RWPE1 (cell line): ENCODE data around the gene USP51.
"Not testable (repeated sequence)": the region's sequence is repeated elsewhere in the genome, so short reads cannot be mapped to it uniquely, and the experiment has no call there.

Experiments used
- CTCF ChIA-PET: fragments of 350-600 bp; sonication (Branson Sonifier 250); formaldehyde crosslinking; extraction: SDS; loops from one replicate; lab custom pipeline; 2021; lab: Yijun Ruan, JAX
- POLR2A ChIA-PET: fragments of 400-600 bp; formaldehyde crosslinking; extraction: SDS; loops from one replicate; lab custom pipeline; 2020; ENCODE audit warnings: antibody characterized with exemption; ENCODE audit not compliant: low non-redundant PET; lab: Yijun Ruan, JAX
- DNase-seq: peaks from one replicate; pipeline ENCODE4 v3.0.0; 2012; ENCODE audit warnings: low spot score
- H3K27ac ChIP-seq: fragments of 450-650 bp; 2 replicates; pipeline ENCODE4 v1.5.1; 2017
- CTCF ChIP-seq: fragments of 450-650 bp; conservative IDR thresholded peaks from 2 replicates; pipeline ENCODE4 v1.5.1; 2017; ENCODE audit warnings: low read depth, mild to moderate bottlenecking

Gene USP51

DNA sequence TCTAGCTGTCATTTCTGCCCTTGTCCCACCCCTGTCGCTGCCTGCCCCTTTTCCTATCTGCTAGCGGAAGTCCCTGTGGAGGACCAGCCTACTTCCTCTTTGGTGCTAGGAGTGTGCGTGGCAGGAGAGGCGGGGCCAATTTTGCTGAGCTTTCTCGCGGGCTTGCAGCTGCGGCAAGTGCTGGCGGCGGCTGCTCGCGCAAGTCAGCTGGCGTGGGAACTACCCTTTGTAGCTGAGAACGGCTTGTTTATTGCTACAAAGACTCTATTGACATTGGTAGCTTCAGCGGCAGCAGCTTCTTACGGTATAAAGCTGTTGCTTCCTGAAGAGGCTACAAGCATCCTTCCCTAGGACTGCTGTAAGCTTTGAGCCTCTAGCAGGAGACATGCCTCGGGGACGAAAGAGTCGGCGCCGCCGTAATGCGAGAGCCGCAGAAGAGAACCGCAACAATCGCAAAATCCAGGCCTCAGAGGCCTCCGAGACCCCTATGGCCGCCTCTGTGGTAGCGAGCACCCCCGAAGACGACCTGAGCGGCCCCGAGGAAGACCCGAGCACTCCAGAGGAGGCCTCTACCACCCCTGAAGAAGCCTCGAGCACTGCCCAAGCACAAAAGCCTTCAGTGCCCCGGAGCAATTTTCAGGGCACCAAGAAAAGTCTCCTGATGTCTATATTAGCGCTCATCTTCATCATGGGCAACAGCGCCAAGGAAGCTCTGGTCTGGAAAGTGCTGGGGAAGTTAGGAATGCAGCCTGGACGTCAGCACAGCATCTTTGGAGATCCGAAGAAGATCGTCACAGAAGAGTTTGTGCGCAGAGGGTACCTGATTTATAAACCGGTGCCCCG, 37.4 kb downstream of the USP51 start, which contains the start of gene MAGEH1:
Gene MAGEH1, plus strand, starts transcription at position 138 of the 843 bp plus-strand sequence. Its CDS starts 248 bp downstream, at position 386.
- TF ChIP-seq CTCF: no peak
- DNase-seq: peak; percentile 11
- ChIA-PET POLR2A (no interaction called here), CTCF (no interaction called here)
- peak within 1 kb of the TSS; percentile 48 for H3K27ac ChIP-seq

- no peak for TF ChIP-seq CTCF
- ChIA-PET CTCF (no interaction called here), POLR2A (no interaction called here)
- peak overlapping the region; percentile 48 for H3K27ac ChIP-seq
- no peak for DNase-seq
These were observed 38.0 kb downstream of the USP51 start for GRCh38 chrX:55451626-55451989.

DNA sequence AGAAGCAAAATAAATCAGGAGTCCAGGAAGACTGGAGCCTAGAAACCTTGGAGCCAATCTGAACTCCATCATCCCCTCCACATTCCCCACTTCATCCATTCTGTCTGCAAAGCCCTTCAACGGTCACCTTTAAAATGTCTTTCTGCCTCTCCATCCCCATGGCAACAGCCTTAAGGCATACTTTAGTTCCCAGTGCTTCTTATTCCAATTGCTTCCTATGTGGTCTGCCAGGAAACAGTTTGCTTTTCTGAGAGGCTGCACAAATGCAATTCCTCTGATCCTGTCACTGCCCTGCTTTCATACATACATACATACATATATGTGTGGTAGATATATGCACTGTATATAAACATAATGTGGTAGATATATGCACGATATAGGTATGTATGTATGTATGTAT, 38.5 kb downstream of the USP51 start:
- no peak for DNase-seq
- POLR2A ChIA-PET: no interaction called here
- no peak overlapping the region for H3K27ac ChIP-seq
- CTCF ChIA-PET: no interaction called here
- TF ChIP-seq CTCF: no peak

DNA sequence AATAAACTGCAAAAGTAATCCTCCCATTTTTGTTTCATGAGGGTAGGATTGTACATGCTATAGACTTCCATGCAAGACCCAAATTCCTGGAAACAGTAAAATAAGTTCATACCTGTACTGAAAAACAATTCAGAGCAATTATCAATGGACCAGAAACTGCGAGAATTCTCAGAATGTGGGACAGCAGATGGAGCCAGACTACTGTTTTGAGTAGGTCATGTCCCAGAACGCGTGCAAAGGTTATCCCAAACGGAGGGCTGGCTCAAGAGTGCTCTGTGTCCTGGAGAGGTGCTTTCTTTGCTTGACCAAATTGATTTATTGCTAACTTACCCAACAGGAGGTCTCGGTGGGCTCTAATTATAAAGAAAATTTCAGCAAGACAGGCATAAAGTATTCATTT, 39.4 kb downstream of the USP51 start:
- ChIA-PET POLR2A (no interaction called here), CTCF (no interaction called here)
- no peak overlapping the region for H3K27ac ChIP-seq
- DNase-seq: no peak
- no peak for TF ChIP-seq CTCF

DNA sequence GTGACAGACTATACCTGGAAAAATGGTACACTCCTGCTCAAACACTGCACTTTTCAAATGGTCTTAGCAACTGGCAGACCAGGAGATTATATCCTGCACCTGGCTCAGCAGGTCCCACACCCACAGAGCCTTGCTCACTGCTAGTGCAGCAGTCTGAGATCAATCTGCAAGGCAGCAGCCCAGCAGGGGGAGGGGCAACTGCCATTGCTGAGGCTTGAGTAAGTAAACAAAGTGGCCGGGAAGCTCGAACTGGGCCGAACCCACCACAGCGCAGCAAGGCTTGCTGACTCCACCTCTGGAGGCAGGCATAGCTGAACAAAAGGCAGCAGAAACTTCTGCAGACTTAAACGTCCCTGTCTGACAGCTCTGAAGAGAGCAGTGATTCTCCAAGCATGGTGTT, 46.2 kb downstream of the USP51 start:
- DNase-seq, CTCF ChIA-PET, H3K27ac ChIP-seq, POLR2A ChIA-PET: not testable (repeated sequence)
